Thymus (tissue), 11 donors: Measurements from ENCODE around the gene GRPR. TPM values are rescaled to one million over a fixed set of nuclear protein-coding genes. Genes with fewer than 3 reads are reported as not detected.

Experiments
- DNase-seq, 9 donors: peaks; one replicate each; pipeline ENCODE4 v3.0.0-alpha.2; 2013; ENCODE audit warnings: low spot score in 9 of 9, low read depth in 6 of 9, missing footprints in 1 of 9
- H3K27ac ChIP-seq, 2 donors: one replicate each; pipeline ENCODE4 v1.5.1; 2013; ENCODE audit warnings: control low read depth in 1 of 2, low read depth in 1 of 2, low read length in 1 of 2, mild to moderate bottlenecking in 1 of 2, moderate library complexity in 1 of 2
- H3K27me3 ChIP-seq, 2 donors: one replicate each; pipeline ENCODE4 v1.5.1; 2013; ENCODE audit warnings: low read length in 1 of 2; ENCODE audit not compliant: control insufficient read depth in 2 of 2, insufficient read depth in 1 of 2
- H3K36me3 ChIP-seq, 2 donors: one replicate each; pipeline ENCODE4 v1.5.1; 2013; ENCODE audit warnings: low read length in 1 of 2, mild to moderate bottlenecking in 1 of 2, moderate library complexity in 1 of 2; ENCODE audit not compliant: control insufficient read depth in 2 of 2, insufficient read depth in 2 of 2
- H3K4me1 ChIP-seq, 2 donors: one replicate each; pipeline ENCODE4 v1.5.1; 2013; ENCODE audit warnings: low read length in 2 of 2; ENCODE audit not compliant: control insufficient read depth in 2 of 2, insufficient read depth in 2 of 2
- H3K4me3 ChIP-seq, 2 donors: one replicate each; pipeline ENCODE4 v1.5.1; 2013; ENCODE audit warnings: low read length in 2 of 2, control low read depth in 1 of 2, mild to moderate bottlenecking in 1 of 2
- H3K9me3 ChIP-seq, 2 donors: one replicate each; pipeline ENCODE4 v1.5.1; 2013; ENCODE audit warnings: low read length in 1 of 2, mild to moderate bottlenecking in 1 of 2; ENCODE audit not compliant: control insufficient read depth in 2 of 2, insufficient read depth in 1 of 2
- WGBS: extraction: QIAGEN DNeasy Blood & Tissue Kit; methylation state at CpG from one replicate; pipeline ENCODE4 v1.1.7; 2013; 5-methylcytosine and 5-hydroxymethylcytosine counted together
- polyA plus RNA-seq: library from polyadenylated mRNA; stranded (reverse); fragments of 200-250 nt; gene quantifications from one replicate; pipeline ENCODE4 v1.2.3, GENCODE V29; 2013
- total RNA-seq: library from RNA; stranded (reverse); fragments of 120-200 nt; gene quantifications from one replicate; pipeline ENCODE4 v1.2.4, GENCODE V29; 2013
- donor health status: healthy.

Gene GRPR
- total and polyA plus RNA-seq, 2 donors = 0.02 to 0.05 TPM

DNA sequence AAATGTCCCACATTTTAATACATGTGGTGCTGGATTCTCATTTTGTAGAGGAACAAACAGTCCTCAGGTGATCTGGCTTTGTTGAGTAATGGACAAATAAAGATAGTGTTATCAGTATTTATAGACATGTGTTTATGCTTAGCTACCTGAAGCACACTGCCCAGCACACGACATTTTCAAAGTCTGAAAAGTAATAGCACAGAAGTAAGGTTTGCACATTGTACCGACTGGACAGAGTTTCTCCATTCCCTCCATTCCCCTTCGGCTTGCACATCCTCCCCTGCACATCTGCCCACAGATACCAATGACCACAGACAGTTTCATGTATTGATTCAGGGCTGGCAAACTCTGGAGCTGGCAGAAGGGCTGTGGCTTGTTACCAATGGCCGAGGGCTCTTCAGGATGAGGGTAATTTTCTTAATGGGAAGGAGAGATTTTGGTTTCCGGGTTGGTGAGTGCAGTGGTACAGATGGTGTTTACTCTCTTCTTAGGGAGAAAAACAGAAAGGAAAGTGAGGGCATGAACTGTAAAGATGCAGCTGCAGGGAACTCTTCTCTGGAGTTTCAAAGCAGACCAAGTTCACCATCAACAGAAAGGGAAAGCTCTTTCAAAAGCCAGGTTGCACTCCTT lies 2.3 kb downstream of the GRPR start:
- Histone ChIP-seq H3K27ac (no peak overlapping the region), H3K4me1 (no peaks in the 10 kb centered on the region), H3K36me3 (no peaks in the 10 kb centered on the region), H3K27me3 (peaks cover 0 to 3% of the 10 kb centered on the region in 2 donors), H3K4me3 (no peak overlapping the region), H3K9me3 (no peaks in the 10 kb centered on the region)
- no peak for DNase-seq
- 81% methylated on average over 5 of the region's 5 CpGs for WGBS

DNA sequence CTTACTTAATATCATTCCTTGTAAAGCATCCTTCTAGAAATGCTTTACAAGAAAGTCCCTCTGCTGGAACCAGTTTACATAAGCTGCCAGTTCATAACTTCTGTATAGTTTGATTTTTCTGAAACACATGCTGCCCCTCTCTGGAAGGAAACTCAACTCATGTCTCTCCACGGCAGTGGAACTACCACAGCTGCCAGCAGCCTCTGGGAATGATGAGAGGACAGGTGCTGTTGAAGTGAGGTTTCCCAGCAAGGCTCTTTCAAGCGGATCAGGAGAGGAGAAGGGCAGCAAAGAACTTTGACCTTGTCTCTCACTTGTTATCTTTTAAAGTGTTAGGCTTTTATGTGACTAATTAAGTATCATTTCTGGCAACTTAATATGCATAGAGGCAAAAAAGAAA lies 7.3 kb downstream of the GRPR start:
- 81% methylated on average over 2 of the region's 2 CpGs for WGBS
- H3K4me1 ChIP-seq = no peaks in the 10 kb centered on the region
- peaks cover 0 to 1% of the 10 kb centered on the region in 2 donors for H3K27me3 ChIP-seq
- no peak overlapping the region for H3K27ac ChIP-seq
- DNase-seq = no peak
- H3K9me3 ChIP-seq = no peaks in the 10 kb centered on the region
- no peaks in the 10 kb centered on the region for H3K36me3 ChIP-seq
- H3K4me3 ChIP-seq = no peak overlapping the region

DNA sequence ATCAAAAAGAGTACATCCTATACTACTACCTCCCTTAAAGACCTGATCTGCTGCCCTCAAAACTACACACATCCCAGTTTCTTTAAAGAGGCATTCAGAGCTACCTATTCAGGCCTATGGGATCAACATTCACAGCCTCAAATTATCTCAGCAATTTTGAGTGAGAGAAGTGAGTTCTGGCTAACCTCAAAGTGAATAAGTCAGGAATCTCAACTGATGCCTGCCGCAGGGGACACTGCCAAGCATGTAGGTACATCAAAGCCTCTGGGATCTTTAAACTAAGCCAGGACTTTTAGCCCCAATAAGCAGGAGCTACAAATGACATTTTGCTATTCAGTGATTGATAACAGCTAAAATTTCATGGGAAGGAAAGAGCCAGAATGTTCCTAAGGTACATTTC lies 11.6 kb downstream of the GRPR start:
- Histone ChIP-seq H3K4me3 (no peak overlapping the region), H3K4me1 (no peaks in the 10 kb centered on the region), H3K9me3 (no peaks in the 10 kb centered on the region), H3K27ac (no peak overlapping the region), H3K27me3 (no peaks in the 10 kb centered on the region), H3K36me3 (no peaks in the 10 kb centered on the region)
- WGBS = 93% methylated on average over 1 of the region's 1 CpG
- DNase-seq = no peak

DNA sequence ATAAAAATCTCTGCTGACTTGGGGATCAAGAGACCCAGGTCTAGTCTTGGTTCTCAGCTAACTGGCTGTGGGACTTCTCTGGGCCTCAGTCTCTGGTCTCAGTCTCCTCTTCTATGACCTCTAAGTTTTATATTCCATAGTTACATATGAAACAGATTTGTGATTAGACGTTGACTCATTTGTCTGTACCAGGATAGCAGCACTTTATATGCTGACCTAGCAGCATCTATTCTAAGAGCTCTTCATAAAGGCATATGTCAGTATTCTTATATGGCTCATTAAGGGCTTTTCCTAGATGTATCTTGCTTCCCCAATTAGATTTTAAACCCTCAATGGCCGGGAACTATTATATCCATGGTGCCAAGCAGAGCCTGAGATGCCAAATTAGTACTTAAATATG lies 12.7 kb downstream of the GRPR start:
- Histone ChIP-seq H3K4me3 (no peak overlapping the region), H3K36me3 (no peaks in the 10 kb centered on the region), H3K27me3 (no peaks in the 10 kb centered on the region), H3K4me1 (no peaks in the 10 kb centered on the region), H3K9me3 (no peaks in the 10 kb centered on the region), H3K27ac (no peak overlapping the region)
- no peak for DNase-seq
- 91% methylated on average over 2 of the region's 2 CpGs for WGBS

DNA sequence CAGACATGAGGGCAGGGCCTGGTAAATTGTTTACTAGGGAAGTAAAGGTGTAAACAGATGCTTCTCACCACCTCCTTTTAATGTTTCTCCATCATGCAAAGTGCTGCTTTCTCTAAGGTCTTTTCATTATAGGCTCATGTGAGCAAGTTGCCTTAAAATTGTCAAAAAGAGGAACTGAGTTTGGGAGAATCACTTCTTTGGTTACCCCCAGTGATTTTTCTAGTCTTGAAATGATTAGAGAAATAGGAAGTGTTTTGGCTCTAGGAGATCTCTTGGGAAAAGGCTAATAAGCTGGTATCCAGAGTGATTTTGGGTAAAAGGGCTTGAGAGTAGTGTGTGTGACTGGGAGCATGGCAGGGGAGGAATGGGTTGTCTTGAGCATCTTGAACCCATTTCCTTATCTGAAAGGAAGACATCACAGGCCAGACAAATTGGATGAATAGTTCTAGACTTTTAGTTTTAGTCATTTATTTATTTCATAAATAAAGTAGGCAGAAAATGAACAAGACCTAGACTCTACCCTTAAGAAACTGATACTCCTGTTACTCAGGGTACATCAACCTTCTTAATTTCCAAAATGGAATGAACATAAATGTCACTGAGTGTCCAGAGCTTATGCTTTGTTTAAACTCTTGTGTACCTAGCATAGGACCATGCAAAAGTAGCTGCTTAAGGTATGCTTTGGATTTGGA lies 14.2 kb downstream of the GRPR start:
- Histone ChIP-seq H3K27ac (no peak overlapping the region), H3K36me3 (no peaks in the 10 kb centered on the region), H3K4me1 (no peaks in the 10 kb centered on the region), H3K4me3 (no peak overlapping the region), H3K27me3 (no peaks in the 10 kb centered on the region), H3K9me3 (no peaks in the 10 kb centered on the region)
- no peak for DNase-seq

DNA sequence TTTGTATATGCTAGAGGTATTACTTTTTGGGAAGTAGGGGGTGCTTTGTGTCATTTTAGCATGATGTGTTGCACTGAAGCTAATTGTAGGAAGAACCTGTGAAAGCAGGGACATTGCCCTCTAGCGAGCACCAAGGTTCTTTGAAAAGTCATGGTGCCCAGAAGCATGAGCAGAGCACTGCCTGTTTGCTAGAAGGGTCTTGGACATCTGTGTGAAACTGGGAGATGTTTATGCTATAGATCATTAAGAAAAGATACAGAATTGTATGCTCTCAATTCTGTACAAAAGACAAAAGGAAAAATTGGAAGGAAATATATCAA lies 14.7 kb downstream of the GRPR start:
- Histone ChIP-seq H3K27me3 (no peaks in the 10 kb centered on the region), H3K36me3 (no peaks in the 10 kb centered on the region), H3K4me3 (no peak overlapping the region), H3K27ac (no peak overlapping the region), H3K9me3 (no peaks in the 10 kb centered on the region), H3K4me1 (no peaks in the 10 kb centered on the region)
- no peak for DNase-seq
- 62% methylated on average over 1 of the region's 1 CpG for WGBS

DNA sequence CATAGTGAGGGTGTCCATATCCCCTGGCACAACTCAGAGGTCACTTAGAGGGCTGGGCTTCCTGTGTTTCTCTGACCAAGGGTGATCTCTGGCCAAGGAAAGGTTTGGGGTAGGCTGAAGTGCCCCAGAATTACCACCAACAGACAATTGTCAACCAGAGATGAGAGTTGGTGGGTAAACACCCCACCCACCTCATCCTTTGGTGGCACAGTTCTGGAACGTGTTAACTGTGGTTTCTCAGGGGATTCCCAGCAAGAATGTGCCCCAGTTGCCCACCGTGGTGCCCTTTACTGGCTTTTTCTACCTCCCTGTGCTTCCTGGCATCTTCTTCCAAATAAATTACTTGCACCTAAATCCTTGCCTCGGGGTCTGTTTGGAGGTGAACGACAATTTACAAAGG lies 17.1 kb downstream of the GRPR start:
- Histone ChIP-seq H3K27ac (no peak overlapping the region), H3K4me3 (no peak overlapping the region), H3K4me1 (no peaks in the 10 kb centered on the region), H3K9me3 (no peaks in the 10 kb centered on the region), H3K27me3 (no peaks in the 10 kb centered on the region), H3K36me3 (no peaks in the 10 kb centered on the region)
- no peak for DNase-seq
- 73% methylated on average over 4 of the region's 4 CpGs for WGBS

DNA sequence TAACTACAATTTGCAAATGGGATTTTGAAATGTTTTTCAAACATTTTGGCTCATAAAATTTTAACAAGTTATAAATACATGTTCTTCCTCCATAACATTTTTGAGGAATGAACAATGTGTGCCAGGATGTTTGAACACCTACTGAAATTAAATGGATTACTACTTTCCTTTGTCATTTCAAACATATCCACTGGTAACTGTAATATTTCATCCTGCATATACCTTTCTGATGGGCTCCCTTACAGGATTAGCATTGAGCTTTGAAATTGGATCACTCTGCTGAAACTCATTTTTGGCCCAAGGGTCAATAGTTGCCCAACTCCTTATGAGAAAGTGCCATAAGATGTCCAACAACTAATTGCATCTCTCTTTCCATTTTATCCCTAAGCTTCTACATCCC lies 17.6 kb downstream of the GRPR start:
- Histone ChIP-seq H3K27me3 (no peaks in the 10 kb centered on the region), H3K4me1 (no peaks in the 10 kb centered on the region), H3K27ac (no peak overlapping the region), H3K9me3 (no peaks in the 10 kb centered on the region), H3K36me3 (no peaks in the 10 kb centered on the region), H3K4me3 (no peak overlapping the region)
- DNase-seq = no peak

DNA sequence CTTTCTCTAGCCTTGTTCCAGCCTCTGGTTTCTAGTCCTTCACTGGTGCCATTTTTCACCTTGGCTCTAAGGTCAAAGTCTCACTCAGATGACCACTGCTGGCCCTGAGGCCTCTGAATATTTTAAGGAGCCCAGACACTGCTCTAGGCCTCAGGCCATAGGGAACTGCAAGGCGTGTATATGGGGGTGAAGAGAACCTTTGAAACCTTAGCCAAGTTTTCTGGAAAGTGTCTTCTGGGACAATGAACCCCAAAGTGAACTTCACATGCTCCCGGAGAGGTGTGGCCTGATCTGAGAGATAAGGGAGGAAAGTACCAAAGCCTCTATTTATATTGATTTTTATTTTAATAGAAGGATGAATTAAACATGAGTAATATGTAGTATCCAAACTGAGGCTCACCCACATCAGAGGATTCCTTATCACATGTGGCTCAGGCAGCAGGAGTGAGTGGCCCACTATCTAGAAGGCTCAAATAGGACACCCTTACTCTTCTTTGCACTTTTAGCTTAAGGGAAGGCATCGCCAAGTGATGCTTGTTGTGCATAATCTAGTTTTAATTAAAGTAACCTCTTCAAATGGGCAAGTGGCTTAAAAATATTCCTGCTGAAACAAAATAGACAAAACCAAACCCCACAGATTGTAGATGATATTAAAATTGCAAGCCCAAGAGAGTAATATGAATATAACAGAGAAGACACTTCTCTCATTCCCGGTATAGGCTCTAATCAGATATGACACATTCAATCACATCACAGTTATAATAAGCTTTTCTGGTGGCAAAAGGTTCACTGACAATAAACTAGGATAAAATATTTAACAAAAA lies 18.3 kb downstream of the GRPR start:
- H3K4me3 ChIP-seq = no peak overlapping the region
- no peak for DNase-seq
- no peak overlapping the region for H3K27ac ChIP-seq
- H3K36me3 ChIP-seq = no peaks in the 10 kb centered on the region
- no peaks in the 10 kb centered on the region for H3K27me3 ChIP-seq
- 95% methylated on average over 4 of the region's 4 CpGs for WGBS
- no peaks in the 10 kb centered on the region for H3K4me1 ChIP-seq
- H3K9me3 ChIP-seq = no peaks in the 10 kb centered on the region
